Stimulated activated naive CD4-positive, alpha-beta T cell (primary cell): Measurements from ENCODE around the gene PFKL.
"Not testable (repeated sequence)": the region's sequence is repeated elsewhere in the genome, so short reads cannot be mapped to it uniquely, and the experiment has no call there.

Experiments used
- DNase-seq, 6 experiments: peaks; one replicate each; lab custom pipeline; 2025; lab: John Stamatoyannopoulos, UW

Gene PFKL

DNA sequence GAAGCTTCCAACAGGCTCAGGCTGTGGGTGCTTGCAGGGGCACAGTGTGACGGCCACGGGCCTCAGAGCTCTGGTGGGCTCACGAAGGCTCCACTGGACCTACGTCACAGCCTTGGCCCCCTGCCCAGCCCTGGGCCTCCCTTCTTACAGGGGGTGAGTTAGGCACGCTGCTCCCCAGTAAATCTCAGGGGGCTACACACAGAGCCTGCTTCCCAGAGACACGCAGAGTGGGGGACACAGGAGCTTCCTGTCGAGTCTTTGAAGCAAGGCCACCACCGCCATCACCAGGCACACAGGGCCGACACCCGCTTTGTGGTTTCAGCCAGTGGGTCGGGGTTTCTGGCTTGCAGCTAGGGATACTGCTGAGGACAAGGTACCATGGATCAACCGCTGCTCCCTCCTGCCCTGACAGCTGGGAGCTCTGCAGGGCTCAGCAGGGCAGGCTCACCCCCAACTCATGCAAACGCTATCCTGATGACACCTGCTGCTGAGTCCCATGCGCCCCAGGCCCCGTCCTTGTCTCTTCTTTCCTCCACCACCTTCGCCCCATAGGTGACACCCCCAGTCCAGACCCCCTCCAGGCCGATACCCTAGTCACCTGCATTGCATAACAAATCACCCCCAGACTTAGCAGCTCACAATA is 44.8 kb downstream of the PFKL start:
- DNase-seq, result no peak

DNA sequence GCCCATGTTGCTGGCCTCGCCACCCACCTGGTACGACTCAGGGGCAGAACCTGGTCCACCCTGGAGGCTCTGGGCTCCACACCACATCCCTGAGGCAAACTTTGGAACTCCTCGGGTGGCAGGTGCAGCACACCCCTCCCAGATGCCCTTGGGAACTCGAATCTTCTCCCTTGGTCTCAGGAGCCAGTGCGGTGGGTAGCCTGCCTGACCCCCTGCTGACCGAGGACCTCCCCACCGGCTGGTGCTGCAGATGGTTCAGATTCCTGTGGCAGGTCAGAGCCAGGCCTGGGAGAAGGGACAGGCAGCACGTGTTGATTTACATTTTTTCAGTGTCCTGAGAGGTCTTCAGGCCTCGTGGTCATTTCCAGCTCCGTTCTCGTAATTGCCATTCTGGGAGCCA is 45.6 kb downstream of the PFKL start:
- no peak for DNase-seq

DNA sequence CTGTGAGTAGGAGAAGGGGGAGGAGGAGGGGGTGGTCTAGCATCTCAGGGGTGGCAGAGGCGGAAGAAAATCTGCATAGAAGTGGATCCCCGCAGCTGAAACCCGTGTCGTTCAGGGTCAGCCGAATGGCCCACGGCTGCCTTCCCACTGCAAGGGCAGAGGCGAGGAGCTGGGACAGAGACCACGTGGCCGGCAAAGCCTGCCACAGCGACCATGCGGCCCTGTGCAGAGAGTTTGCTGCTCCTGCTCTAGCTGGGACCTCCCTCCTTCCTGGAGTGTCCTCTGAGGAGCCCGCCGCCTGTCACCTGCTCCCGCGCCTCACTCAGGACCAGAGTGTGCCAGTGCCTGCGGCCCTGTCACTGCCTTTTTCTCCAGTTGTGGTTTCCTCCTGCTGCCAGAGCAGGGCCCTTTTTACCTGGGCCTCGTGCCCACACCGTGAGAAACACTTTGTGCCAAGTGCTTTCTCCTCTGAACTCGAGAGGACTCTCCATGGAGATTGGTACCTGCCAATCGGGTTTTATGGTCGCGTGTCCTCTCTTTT is 48.1 kb downstream of the PFKL start:
- no peak for DNase-seq

DNA sequence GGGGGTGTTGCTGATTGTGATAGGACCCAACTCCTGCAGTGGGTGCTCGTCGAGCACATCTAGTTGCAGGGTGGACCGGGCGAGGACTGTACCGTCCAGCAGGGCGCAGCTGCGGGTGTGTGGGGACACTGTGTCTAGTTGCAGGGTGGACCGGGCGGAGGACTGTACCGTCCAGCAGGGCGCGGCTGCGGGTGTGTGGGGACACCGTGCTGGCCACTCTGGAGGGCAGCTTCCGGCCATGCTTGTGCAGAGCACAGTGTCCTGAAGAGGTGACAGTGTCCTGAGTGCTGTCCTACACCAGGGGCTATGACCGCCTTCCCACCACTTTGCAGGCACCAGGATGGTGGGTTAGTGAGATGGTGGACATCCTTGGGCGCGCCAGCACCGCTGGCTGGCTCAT is 49.0 kb downstream of the PFKL start:
- DNase-seq, result no peak

DNA sequence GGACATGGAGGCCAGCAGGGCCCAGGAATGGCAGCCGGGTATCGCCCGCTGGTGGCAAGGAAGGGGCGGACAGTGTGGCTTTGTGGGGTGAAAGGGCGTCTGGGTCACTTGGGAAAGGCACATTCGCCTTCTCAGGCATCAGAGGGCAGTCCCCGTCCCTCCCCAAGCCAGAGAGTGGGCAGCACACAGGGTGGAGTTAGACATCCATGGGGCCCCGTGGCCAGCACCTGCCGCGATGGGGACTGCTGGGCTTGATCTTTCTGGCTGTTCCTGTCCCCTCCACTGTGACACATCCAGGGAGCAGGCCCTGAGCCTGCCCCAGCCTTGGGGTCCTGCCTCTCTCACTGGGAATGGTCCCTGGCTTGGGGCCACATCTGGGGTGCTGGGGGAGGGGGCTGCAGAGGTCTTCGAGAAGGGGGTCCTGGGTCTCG is 49.6 kb downstream of the PFKL start:
- no peak for DNase-seq

DNA sequence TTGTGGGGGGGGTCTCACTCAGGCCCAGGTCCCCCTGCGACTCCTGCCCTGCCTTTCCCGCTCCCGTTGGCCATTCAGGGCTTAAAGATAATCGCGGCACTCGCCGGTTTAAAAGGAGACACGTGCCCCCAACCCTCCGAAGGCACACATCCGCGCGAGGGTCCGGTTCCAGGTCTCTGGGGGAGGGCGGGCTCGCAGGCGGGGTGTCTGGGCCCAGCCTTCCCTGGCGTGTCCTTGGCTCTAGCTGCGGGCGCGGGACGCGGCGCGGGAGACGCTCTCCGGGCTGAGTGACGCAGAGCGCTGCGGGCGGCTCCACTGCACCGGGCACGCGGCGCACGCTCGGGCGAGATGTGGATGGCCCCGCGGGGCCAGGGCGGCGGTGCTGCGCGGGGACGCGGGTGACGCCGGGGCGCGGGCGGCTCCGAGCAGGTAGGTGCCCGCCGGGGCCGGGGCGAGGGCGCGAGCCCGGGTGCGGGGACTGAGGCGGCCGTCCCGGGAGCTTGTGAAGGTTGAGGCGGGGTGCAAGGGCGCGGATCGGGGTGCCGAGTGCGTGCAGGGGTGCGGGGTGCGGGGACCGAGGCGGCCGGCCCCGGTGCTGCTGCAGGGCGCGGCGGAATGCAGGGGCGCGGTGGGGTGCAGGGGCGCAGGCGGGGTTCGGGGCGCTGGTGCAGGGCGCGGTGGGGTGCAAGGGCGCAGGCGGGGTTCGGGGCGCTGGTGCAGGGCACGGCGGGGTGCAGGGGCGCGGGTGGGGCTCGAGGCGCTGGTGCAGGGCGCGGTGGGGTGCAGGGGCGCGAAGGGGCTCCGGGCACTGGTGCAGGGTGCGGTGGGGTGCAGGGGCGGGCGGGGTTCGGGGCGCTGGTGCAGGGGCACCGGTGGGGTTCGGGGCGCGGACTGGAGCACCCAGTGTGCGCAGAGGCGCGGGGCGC is 50.3 kb downstream of the PFKL start:
- no peak for DNase-seq

DNA sequence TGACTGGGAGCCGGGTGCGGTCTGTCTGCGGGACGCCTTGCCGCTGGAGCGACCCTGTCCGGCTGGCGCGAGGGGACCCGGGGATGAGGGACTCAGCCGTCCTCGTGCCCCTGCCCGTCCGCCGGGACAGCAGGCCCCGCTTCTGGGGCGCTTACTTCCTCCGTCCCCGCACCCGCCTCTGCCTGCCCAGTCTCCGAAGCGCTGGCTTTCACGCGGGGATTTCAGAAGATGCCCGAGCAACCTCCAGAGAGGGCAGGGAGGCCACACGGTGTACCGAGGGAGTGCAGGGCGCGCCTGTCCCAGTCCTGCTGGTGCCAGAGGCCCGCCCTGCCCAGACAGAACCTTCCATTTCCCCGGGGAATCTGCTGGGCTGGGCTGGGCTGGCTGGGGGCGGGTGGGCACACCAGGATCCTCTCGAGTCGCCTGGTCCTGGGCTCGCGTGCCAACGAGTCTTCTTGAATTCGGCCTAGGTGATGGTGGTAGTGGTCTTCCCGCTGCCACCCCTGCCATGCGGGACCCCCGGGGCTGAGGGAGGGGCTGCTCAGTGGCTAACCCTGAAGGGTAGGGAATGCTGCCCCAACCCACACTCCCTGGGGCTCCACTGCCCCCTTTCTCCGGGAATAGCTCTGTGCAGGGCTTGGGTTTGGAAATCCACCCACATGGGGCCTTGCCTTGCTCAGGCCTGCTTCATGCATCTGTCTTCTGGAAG is 51.1 kb downstream of the PFKL start:
- no peak for DNase-seq

DNA sequence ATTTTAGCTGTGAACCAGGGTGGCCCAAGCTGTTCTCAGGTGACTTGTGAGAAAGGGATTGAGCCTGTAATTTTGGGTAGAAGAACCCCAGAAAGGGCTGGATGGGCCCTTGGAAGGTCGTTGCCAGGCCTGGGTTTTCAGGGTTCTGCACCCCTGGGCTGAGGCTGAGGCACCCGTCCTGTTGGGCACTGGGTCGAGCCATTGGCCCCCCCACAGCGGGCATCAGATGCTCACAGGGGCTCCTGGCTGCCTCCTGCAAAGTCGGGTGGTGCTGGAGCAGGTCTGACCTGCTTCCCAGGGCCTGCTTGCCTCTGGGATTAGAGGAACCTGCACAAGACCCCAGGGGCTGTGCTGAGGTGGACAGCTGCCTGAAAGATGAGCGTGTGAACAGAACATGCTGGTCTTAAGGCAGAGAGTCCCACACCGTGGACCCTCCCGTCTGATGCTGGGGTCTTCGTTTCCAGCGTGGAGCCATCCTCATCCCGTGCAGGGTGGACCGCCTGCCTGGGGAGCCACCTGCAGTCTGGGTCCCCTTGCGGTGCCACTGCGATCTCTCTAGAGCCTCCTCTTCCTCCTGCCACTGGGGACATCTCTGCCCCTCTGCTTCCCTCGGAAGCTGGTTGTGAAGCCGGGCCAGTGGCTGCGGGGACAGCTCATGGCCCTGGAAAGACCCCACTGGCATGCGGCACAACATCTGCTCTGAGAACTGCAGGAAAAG is 51.8 kb downstream of the PFKL start:
- no peak for DNase-seq

DNA sequence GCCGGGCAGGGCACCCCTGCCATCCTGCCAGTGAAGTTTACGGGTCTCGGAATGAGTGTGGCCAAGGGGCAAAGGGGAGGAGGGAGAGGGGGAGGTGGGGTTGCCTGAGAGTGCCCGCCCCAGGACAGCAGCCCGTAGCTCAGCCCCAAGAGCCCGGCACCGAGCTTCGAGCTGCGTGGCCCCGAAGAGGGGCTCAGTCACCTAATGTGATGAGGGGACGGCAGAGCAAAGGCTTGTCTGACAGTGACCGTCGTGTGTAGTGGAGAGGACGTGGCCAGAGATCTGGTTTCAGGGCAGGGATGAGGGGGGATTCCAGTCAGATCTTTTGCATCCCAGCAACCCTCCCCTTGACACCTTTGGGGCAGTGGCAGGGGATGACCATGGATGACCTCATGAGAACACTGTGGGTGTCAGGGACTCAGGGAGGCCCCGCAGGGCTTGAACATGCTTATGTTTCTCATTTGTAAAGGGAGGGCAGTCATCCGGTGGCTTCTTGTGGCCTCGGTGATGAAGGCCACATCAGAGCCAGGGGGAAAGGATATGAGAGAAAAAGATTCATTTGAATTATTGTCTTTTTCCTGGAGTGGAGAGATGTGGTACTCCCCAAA is 52.5 kb downstream of the PFKL start:
- DNase-seq, result no peak

DNA sequence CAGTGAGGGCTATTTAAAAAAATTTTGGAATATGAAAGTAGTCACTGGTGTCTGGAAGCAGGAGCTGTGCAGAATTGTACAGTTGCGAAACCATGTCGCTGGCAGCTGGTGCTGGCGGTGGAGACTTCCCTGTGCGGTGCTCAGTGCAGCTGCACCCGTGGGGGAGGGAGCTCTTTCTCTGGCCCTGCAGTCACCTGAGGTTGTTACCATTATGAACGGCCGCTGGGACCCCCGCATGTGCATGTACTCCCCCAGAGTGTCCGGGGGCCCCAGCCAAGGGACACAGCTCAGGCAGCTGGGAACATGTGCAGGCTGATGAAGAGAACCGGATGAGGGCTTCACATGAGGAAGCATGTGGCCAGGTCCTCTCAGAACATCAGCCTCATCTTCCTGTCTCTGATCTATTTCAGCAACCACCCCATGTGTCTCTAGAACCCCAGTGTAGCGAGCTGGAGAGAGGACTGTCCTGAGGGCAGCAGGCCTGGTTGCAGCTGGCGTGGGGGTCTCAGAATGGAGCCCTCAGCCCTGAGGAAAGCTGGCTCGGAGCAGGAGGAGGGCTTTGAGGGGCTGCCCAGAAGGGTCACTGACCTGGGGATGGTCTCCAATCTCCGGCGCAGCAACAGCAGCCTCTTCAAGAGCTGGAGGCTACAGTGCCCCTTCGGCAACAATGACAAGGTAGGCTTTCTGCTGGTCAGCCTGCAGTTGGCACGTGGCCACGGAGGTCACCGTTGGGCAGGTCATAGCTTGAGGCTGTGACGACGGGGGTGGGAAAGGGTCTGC is 53.5 kb downstream of the PFKL start, which contains the start of gene TRPM2:
Gene TRPM2 (plus strand): TSS at position 431 of the 780 bp plus-strand sequence. CDS start 80 bp downstream, at position 511.
- DNase-seq, result peak in 4 of 6 experiments; percentile 19 to 60 (median 39)

DNA sequence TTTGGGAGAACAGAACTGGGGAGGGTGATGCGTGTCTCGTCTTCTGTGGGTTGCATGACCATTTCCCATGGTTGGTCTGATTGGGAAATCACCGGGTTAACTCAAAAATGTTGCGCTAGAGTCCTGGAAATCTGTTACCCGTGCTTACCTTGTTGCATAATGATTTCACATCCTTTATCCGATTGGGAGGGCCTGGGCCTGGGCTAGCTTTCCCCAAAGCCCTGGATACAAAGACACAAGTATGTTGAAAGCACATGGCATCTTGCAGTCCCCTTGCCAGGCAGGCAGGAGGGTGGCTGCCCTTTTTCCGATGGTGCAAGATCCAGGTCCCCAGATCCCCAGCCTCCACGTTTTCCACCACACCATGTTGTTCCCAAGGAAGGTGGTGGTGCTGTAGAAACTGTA is 54.1 kb downstream of the PFKL start:
- no peak for DNase-seq

DNA sequence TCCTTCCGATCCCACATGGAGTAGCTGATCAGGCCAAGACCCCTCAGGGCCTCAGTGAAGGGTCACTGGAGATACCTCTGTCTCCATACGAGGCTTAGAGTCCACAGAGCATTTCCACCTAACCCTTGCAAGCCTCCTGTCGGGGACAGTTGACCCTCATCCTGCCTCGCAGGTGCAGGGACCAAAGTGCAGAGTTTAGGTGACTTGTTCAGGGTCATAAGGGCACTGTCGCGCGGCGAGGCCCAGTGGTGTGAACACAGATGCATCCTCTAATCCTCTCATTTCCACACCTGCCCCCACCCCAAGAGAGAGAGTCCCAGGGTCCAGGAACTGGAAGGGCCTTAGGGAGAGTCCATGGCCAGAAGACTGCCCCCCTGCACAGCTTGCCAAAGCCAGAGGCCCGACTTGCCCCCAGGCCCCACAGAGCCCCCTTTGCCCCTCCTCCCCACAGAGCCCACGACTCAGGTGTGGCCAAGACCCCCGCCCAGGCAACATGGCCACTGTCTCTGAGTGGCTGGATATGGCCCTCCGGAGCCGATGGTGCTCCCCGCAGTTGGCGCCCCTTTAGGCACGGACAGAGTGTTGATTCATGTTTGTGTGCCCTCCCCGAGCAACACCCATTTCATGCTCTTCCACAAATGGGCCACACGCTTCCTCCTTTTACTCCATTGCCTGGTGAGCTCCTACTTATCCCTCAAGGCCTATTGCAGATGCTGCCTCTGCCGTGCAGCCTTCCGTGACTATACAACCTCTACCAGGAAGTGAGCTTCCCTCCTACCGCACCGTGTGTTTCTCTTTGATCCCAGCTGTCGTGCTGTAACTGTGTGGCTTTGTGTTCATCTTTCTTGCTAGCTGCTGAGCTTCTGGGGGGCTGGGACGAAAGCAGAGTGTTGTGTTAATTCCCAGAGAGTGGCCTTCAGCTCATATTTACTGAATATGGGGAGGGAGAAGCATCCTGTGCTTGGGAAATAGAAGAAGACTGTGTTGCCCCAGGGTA is 55.2 kb downstream of the PFKL start:
- DNase-seq, result peak in 2 of 6 experiments; percentile 16 to 17

DNA sequence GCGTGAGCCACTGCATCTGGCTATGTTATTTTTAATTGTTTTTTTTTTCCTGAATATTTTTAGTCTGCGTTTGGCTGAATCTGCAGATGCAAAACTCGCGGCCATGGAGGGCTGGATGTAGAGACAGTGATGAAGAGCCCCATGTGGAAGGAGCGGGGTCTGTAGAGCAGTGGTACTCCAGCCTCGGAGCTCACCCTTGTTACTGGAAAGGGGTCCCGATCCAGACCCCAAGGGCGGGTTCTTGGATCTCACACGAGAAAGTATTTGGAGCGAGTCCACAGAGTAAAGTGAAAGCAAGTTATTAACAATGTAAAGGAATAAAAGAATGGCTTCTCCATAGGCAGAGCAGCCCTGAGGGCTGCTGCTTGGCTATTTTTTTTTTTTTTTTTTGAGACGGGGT is 56.3 kb downstream of the PFKL start:
- no peak for DNase-seq

DNA sequence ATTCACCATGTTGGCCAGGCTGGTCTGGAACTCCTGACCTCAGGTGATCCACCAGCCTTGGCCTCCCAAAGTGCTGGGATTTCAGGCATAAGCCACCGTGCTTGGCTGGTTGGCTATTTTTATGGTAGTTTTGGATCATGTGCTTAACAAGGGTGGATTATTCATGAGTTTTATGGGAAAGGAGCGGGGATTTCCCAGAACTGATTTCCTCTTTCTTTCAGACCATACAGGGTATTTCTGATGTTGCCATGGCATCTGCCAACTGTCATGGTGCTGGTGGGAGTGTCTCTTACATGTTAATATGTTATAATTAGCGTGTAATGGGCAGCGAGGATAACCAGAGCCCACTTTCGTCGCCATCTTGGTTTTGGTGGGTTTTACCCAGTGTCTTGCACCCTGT is 56.8 kb downstream of the PFKL start:
- no peak for DNase-seq

DNA sequence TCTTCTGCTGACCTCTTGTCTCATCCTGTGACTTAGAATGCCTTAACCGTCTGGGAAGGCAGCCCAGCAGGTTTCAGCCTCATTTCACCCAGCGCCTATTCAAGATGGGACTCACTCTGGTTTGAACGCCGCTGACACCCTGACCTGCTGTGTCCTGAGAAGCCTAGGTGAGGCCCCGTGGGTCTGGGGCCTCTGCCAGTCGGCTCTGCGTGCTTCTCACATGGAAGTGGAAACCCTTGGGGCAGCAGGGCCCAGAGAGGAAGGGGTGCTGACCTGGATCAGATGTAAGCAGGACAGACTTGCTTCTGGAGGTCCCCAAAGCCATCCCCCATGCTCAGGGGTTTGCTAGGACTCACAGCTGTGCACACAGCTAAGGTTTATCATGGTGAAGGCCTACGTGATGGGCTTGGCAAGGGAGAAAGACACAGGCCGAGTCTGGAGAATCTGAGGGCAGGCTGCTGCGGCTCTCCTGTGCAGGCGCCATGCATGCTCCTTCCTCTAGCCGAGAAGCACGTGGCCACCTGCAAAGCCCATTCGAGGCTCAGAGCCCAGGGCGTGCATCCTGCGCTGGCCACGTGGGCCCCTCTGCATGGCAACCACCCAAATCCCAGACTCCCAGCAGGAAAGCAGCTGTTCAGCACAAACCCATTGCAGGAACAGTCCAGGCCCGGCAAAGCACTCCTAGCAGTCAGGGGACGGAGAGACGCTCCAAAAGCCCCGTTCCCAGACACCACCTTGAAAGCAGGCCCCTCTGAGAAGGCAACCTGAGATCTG is 57.4 kb downstream of the PFKL start:
- no peak for DNase-seq

DNA sequence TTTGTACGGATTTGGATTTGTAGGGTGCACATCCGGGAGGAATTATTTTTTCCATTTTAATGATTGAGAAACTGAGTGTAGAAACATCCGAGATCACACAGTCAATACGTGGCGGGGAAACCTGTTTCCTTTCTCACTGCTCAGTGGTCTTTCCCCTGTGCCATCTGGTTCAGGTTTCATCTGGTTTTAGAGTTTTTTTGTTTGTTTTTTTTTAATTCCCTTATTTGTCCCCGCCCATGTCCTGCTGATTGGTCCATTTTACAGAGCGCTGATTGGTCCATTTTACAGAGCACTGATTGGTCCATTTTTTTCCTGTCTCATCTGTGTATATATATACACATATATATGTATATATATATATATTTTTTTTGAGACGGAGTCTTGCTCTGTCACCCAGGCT is 59.5 kb downstream of the PFKL start:
- DNase-seq, result no peak

DNA sequence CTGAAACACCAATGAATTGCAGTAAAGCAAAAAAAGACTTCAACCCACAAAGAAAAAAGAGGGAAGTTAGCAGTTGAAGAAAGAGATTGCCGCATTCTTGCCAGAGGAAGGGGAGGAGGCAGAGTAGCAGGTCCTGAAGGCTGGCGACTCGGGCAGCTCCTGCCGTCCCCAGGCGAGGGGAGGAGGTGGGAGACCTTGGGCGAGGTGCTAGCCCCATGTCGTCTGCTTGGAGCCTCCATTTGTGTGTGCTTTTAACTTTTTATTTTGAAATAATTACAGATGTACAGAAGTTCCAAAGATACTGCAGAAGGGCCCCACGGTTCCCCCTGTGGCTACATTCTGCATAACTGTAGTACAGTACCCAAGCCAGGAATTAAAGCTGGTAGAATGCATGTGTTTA is 60.3 kb downstream of the PFKL start:
- no peak for DNase-seq

DNA sequence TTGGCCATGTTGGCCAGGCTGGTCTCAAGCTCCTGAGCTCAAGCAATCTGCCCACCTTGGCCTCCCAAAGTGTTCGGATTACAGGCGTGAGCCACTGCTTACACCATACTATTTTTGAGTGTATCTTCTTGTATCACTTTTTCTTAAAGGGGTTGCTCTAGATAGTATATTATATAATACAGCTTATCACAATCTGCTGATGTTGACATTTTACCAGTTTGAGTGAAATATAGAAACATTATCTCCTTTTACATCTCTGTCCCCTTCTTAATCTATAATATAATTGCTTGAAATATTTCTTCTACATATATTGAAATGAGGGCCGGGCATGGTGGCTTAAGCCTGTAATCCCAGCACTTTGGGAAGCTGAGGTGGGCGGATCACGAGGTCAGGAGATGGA is 62.0 kb downstream of the PFKL start:
- DNase-seq, result not testable (repeated sequence)
